GM23248 (cell line): Measurements from ENCODE around the gene SLC2A9. TPM values are rescaled to one million over a fixed set of nuclear protein-coding genes. Genes with fewer than 3 reads are reported as not detected.

ENCODE experiments used
- DNase-seq: peaks from one replicate; pipeline ENCODE4 v3.0.0-alpha.2; 2015
- H2AFZ ChIP-seq: fragments of 200-600 bp; sonication (generic); 2 replicates; pipeline ENCODE4 v1.6.1; 2016; ENCODE audit warnings: antibody characterized with exemption
- H3F3A ChIP-seq: fragments of 200-600 bp; sonication (generic); 2 replicates; pipeline ENCODE4 v1.6.1; 2016; ENCODE audit warnings: mild to moderate bottlenecking, antibody characterized with exemption, mixed run types; ENCODE audit not compliant: insufficient read depth
- H3K27ac ChIP-seq: fragments of 200-600 bp; sonication (generic); 2 replicates; pipeline ENCODE4 v1.5.1; 2016; ENCODE audit warnings: mild to moderate bottlenecking
- H3K27me3 ChIP-seq: fragments of 200-600 bp; sonication (generic); replicated peaks from 2 replicates; pipeline ENCODE4 v1.6.1; 2016; ENCODE audit warnings: mild to moderate bottlenecking; ENCODE audit not compliant: insufficient read depth
- H3K36me3 ChIP-seq: fragments of 200-600 bp; sonication (generic); 2 replicates; pipeline ENCODE4 v1.6.1; 2016; ENCODE audit warnings: low read depth, mild to moderate bottlenecking
- H3K4me1 ChIP-seq: fragments of 200-600 bp; sonication (generic); 2 replicates; pipeline ENCODE4 v1.6.1; 2016; ENCODE audit warnings: mild to moderate bottlenecking; ENCODE audit not compliant: insufficient read depth
- H3K4me2 ChIP-seq: fragments of 200-600 bp; sonication (generic); one replicate; pipeline ENCODE4 v1.6.1; 2016; ENCODE audit warnings: mild to moderate bottlenecking; ENCODE audit not compliant: unreplicated experiment
- H3K4me3 ChIP-seq: fragments of 200-600 bp; sonication (generic); 2 replicates; pipeline ENCODE4 v1.5.1; 2016; ENCODE audit warnings: mild to moderate bottlenecking
- H3K79me2 ChIP-seq: fragments of 200-600 bp; sonication (generic); 2 replicates; pipeline ENCODE4 v1.6.1; 2016; ENCODE audit warnings: mild to moderate bottlenecking; ENCODE audit not compliant: insufficient read depth
- H3K9ac ChIP-seq: fragments of 200-600 bp; sonication (generic); 2 replicates; pipeline ENCODE4 v1.6.1; 2016; ENCODE audit warnings: mild to moderate bottlenecking
- H3K9me2 ChIP-seq: fragments of 200-600 bp; sonication (generic); 2 replicates; pipeline ENCODE4 v1.6.1; 2016; ENCODE audit warnings: mixed run types, mild to moderate bottlenecking, moderate library complexity; ENCODE audit not compliant: insufficient read depth
- H3K9me3 ChIP-seq: fragments of 200-600 bp; sonication (generic); one replicate; pipeline ENCODE4 v1.6.1; 2017; ENCODE audit warnings: low read depth
- H4K20me1 ChIP-seq: fragments of 200-600 bp; sonication (generic); 2 replicates; pipeline ENCODE4 v1.6.0; 2016; ENCODE audit not compliant: insufficient read depth
- EZH2 ChIP-seq: fragments of 200-600 bp; sonication (generic); IDR thresholded peaks from 2 replicates; pipeline ENCODE4 v1.6.1; 2018; ENCODE audit warnings: antibody characterized with exemption, mild to moderate bottlenecking; ENCODE audit not compliant: insufficient read depth, poor library complexity, severe bottlenecking
- EZH2phosphoT487 ChIP-seq: fragments of 200-600 bp; sonication (generic); IDR thresholded peaks from 2 replicates; pipeline ENCODE4 v1.6.1; 2018; ENCODE audit warnings: antibody characterized with exemption, moderate library complexity, mild to moderate bottlenecking, low read depth; ENCODE audit not compliant: insufficient read depth
- WGBS, 2 experiments: methylation state at CpG; one replicate each; pipeline ENCODE4 v1.1.6; 2015 to 2017; ENCODE audit warnings: low lambda C conversion rate in 2 of 2, low coverage in 1 of 2; ENCODE audit errors: missing lambda C conversion rate in 2 of 2; 5-methylcytosine and 5-hydroxymethylcytosine counted together
- in situ Hi-C: fragments of 300-500 bp; cut with MboI; formaldehyde crosslinking; loops from 2 replicates; pipeline ENCODE4 v1.15.0; 2020
- polyA plus RNA-seq: library from polyadenylated mRNA; unstranded; fragments of >200 nt; fragmentation: Nextera tagmentation; extraction: Ambion mirVana; gene quantifications from 2 replicates; pipeline ENCODE4 v1.2.1, GENCODE V29; 2016
- total RNA-seq: library from RNA; depleted of rRNA; stranded (reverse); fragments of >200 nt; shearing (Covaris generic); gene quantifications from 2 replicates; pipeline ENCODE4 v1.2.3, GENCODE V29; 2014

The SLC2A9 gene
- total and polyA plus RNA-seq, 2 experiments from 2014 or later = 2.8 to 3.5 TPM

GRCh38 chr4:10024303-10024702 is 3.0 kb upstream of the SLC2A9 start:
- no peak for DNase-seq
- Histone ChIP-seq H3K9ac (no peak overlapping the region), H3K9me2 (no peaks in the 10 kb centered on the region), H3K9me3 (no peaks in the 10 kb centered on the region), H3K4me1 (0 out of 2 replicates have a peak, but pooled peaks cover 13% of the 10 kb centered on the region), H2AFZ (no peak overlapping the region), H3K27ac (no peak overlapping the region), H3F3A (0 out of 2 replicates have a peak, but pooled peaks cover 3% of the 10 kb centered on the region), H3K4me3 (no peak overlapping the region), H3K36me3 (no peaks in the 10 kb centered on the region), H3K79me2 (no peaks in the 10 kb centered on the region), H3K4me2 (no peak overlapping the region), H3K27me3 (no peaks in the 10 kb centered on the region), H4K20me1 (no peaks in the 10 kb centered on the region)
- no peak for TF ChIP-seq EZH2phosphoT487
- no peak for TF ChIP-seq EZH2
- in situ Hi-C loops = no loop called here
- 96 to 97% methylated on average over 2 of the region's 2 CpGs for WGBS, 2 experiments

GRCh38 chr4:10023806-10024205 is 2.5 kb upstream of the SLC2A9 start:
- H3K36me3 ChIP-seq = no peaks in the 10 kb centered on the region
- in situ Hi-C loops = no loop called here
- no peak overlapping the region for H3K4me2 ChIP-seq
- H4K20me1 ChIP-seq = no peaks in the 10 kb centered on the region
- H3K4me1 ChIP-seq = 0 out of 2 replicates have a peak, but pooled peaks cover 9% of the 10 kb centered on the region
- no peaks in the 10 kb centered on the region for H3K9me2 ChIP-seq
- WGBS, 2 experiments = 64 to 69% methylated on average over 7 of the region's 7 CpGs
- H3K79me2 ChIP-seq = no peaks in the 10 kb centered on the region
- H3F3A ChIP-seq = 0 out of 2 replicates have a peak, but pooled peaks cover 5% of the 10 kb centered on the region
- DNase-seq = peak; percentile 33
- H3K9ac ChIP-seq = no peak overlapping the region
- H3K27me3 ChIP-seq = no peaks in the 10 kb centered on the region
- no peak overlapping the region for H3K4me3 ChIP-seq
- TF ChIP-seq EZH2phosphoT487 = no peak
- no peak for TF ChIP-seq EZH2
- H2AFZ ChIP-seq = no peak overlapping the region
- no peaks in the 10 kb centered on the region for H3K9me3 ChIP-seq
- no peak overlapping the region for H3K27ac ChIP-seq

GRCh38 chr4:10023050-10023419 is 1.7 kb upstream of the SLC2A9 start:
- H3K27me3 ChIP-seq = no peaks in the 10 kb centered on the region
- no peak for DNase-seq
- no peak overlapping the region for H2AFZ ChIP-seq
- H3K9me3 ChIP-seq = no peaks in the 10 kb centered on the region
- no peaks in the 10 kb centered on the region for H3K9me2 ChIP-seq
- H3F3A ChIP-seq = 0 out of 2 replicates have a peak, but pooled peaks cover 5% of the 10 kb centered on the region
- H3K9ac ChIP-seq = no peak overlapping the region
- H3K4me1 ChIP-seq = 0 out of 2 replicates have a peak, but pooled peaks cover 6% of the 10 kb centered on the region
- no peak overlapping the region for H3K4me2 ChIP-seq
- in situ Hi-C loops = no loop called here
- H4K20me1 ChIP-seq = no peaks in the 10 kb centered on the region
- TF ChIP-seq EZH2phosphoT487 = no peak
- TF ChIP-seq EZH2 = no peak
- WGBS, 2 experiments = 96 to 97% methylated on average over 5 of the region's 5 CpGs
- H3K4me3 ChIP-seq = no peak overlapping the region
- H3K36me3 ChIP-seq = no peaks in the 10 kb centered on the region
- no peak overlapping the region for H3K27ac ChIP-seq
- H3K79me2 ChIP-seq = no peaks in the 10 kb centered on the region

- no peaks in the 10 kb centered on the region for H3K36me3 ChIP-seq
- no peaks in the 10 kb centered on the region for H3K9me3 ChIP-seq
- H3K9ac ChIP-seq = no peak overlapping the region
- no peak for DNase-seq
- H3F3A ChIP-seq = 0 out of 2 replicates have a peak, but pooled peaks cover 5% of the 10 kb centered on the region
- TF ChIP-seq EZH2phosphoT487 (no peak), EZH2 (no peak)
- no peak overlapping the region for H3K4me3 ChIP-seq
- no peaks in the 10 kb centered on the region for H4K20me1 ChIP-seq
- H2AFZ ChIP-seq = no peak overlapping the region
- 0 out of 2 replicates have a peak, but pooled peaks cover 6% of the 10 kb centered on the region for H3K4me1 ChIP-seq
- no peak overlapping the region for H3K27ac ChIP-seq
- no peaks in the 10 kb centered on the region for H3K79me2 ChIP-seq
- H3K9me2 ChIP-seq = no peaks in the 10 kb centered on the region
- 79 to 82% methylated on average over 14 of the region's 14 CpGs for WGBS, 2 experiments
- in situ Hi-C loops = no loop called here
- no peaks in the 10 kb centered on the region for H3K27me3 ChIP-seq
- no peak overlapping the region for H3K4me2 ChIP-seq
These were observed 1.2 kb upstream of the SLC2A9 start for GRCh38 chr4:10022346-10023049.
